NCI-H1092 (cell line): ENCODE measurements around the gene C1orf94.

ENCODE experiments used
- DNase-seq: peaks from one replicate; lab custom pipeline; 2025; lab: John Stamatoyannopoulos, UW

The C1orf94 gene, protein sequence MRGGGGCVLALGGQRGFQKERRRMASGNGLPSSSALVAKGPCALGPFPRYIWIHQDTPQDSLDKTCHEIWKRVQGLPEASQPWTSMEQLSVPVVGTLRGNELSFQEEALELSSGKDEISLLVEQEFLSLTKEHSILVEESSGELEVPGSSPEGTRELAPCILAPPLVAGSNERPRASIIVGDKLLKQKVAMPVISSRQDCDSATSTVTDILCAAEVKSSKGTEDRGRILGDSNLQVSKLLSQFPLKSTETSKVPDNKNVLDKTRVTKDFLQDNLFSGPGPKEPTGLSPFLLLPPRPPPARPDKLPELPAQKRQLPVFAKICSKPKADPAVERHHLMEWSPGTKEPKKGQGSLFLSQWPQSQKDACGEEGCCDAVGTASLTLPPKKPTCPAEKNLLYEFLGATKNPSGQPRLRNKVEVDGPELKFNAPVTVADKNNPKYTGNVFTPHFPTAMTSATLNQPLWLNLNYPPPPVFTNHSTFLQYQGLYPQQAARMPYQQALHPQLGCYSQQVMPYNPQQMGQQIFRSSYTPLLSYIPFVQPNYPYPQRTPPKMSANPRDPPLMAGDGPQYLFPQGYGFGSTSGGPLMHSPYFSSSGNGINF

DNA sequence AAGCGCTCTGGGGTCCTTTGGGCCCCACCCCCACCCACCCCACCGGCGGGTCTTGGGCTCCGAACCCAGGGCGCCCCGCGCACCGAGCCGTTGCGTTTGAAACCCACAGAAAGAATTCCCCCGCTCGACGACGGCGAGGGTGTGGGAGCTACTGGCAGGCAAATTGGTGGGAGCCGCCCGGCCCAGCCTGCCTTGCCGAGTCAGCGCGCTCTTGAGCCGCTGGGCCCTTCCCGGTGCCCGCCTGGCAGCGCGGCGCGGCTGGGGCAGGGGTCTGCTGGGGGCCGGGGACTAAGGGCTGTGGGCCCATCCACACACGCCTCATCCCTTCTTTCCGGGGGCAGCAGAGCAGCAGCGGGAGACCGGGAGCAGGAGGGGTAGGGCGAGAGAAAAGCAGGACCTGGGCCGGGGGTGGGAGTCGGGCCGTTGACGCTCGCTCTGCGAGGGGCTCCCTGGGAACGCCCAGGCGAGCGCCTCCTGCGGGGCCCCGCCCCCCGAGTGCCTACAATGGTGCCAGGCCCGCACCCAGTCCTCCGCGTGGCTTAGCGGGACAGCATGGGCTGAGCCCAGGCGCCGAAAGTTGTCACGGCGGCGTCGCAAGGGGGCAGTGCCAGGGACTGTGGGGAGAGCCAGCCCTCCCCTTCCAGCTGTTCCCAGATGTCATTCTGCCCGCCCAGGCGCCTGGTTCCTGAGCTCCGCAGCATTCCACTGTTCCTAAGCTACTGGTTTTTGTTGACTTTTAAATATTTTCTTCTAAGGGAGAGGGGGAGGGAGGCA is at the start of gene C1orf94:
C1orf94 (plus strand) TSS at position 78 of the 774 bp plus-strand sequence. CDS start 883 bp downstream, outside the sequence.
- no peak for DNase-seq

DNA sequence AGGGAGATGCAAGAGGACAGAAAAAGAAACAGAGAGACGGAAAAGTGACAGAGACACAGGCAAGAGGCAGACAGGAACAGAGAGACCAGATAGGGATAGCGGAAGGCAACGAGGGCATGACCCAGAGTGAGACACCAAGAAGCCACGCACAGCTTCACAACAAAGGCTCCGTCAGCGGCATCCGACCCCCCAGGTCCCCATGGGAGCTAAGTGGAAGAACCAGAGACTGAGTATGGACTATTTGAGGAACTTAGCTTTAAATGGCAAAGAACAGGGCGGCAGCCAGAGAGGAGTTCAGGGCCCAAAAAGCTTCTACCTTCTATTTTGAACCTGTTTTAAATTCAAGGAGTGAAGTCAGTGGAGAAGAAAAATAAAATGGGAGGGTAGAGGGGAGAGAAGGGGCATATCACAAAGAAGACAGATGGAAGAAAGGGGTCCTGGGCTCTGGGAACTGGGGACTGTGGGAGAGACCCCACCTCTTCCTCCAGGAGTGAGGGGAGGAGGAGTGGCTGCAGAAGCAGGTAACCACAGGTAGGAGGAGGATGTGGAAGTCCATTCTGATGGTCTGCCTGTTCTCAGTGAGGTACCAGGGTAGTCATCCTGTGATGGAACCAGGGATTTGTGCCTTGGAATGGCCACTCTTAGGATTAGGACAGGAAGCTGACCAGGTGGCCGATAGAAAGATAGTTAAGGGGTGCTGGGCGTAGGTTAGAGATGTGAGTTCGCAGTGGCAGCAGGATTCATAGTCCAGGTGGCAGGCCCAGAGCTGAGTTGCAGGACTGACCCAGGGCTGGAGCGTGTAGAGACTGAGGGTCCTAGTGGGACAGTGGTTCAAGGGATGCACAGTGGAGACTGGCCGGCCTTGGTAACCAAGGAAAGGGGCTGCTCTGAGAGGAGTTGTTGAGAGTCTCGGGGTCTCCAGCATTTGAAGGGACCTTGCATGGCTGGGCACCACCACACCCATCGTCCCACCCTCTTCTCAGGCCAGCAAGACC is 49.4 kb upstream of the C1orf94 start:
- DNase-seq: no peak

DNA sequence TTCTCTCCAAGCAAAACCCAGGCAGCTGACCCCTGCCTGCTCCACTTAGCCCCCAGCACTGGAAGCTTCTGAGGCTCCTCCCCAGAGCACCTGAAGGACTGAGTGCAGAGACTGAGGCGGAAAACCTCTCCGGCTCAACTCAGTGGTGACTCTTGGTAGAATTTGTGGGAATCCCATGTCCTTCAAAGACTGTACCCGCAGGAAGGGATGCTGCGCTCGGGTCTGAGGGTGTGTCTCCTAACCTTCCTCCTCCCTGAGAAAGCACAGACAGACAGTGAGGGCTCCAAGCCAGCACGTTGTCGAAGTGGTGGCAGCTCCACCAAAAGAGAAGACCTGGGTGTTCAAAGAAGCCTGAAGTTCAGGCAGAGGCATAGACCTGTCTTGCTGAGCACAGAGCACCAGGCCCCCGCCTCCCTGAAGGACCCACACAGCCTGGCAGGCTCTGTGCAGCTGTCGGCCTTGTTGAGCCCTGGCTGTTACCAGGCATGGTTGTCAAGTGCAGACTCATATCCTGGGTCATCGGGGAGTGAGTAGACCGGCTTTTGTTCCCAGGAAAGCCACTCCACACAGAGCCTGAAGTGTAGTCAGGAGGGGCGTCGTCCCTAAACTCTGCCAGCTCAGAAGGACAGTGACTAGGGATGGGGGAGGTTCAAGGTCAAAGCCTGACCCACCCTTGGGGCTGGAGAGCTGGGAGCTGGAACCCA is 48.4 kb upstream of the C1orf94 start:
- DNase-seq: no peak

DNA sequence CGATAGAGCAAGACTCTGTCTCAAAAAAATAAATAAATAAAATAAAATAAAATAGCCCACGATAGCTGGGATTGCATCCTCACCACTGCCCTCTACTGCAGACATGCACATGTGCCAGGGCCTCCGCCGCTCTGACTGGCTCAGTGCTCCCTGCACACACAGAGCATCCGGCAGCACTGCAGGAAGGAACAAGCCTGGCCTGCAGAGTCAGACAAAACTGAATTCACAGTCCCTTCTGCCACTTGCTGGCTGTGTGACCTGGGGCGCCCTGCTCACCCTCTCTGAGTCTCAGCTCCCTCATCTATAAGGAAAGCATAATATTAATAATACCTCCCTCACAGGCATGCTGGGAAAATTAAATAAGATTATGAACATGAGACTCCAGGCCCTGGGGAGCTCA is 47.1 kb upstream of the C1orf94 start:
- DNase-seq: no peak

DNA sequence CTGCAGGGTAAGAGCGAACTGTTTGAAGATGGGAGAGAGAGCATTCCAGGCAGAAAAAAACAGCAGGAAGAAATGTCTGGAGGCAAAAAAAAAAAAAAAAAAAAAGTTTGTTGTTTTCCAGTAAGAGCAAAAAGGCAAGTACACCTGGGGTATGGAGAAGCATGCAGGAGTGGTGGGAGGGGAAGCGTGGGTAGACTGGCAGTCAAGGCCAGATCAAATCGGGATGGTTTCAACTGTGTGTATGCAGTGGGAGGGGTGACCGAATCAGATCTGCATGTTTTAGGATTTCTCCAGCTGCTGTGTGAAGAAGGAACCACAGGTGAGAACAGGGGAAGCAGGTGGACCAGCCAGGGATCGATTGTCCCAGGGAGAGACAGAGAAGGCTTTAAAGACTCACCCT is 46.4 kb upstream of the C1orf94 start:
- no peak for DNase-seq

DNA sequence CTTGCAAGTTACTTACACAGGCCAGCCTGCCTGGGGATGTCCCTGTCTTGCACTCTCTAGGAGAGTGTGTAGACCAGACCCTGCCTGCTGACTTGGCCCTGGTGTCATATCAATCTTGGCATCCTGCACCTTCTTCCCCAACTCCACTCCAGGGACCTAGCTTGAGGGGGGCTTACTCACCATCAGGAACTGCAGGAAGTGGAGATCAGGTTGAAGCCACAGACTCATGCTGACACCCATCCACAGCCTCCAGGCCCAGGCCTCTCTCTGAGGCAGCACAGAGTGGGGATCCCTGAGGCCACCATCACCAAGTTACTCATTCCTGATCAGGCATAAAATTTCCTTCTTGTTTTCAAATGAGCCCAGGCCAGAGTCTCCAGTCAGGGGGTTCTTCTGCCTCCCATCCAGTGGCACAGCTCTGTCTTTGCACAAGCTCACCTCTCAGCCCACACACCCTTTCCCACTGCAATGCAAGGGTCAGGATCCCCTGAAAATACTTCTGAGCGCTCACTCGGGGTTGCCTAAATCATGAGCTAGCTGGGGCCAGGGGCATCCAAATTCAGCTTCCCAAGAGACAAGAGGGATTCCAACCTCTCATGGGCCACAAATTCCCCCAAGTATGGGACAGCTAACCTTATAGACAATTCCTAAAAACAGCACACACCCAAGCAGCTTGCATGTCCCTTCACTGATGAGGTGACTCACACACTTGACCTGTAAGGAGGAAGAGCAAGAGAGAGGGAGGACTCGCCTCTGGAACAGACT is 45.1 kb upstream of the C1orf94 start:
- DNase-seq: no peak

DNA sequence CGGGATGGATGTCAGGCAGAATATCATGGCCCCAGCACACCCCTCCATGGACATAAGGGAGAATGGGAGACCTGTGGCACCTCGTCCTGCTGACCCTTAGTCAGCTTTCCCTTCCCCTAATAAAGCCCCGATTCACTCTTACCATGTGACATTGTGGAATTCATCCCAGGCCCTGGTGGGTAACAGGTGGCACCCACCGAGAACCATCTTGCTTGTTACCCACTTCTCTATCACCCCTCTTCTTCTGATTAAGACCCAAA is 44.6 kb upstream of the C1orf94 start:
- no peak for DNase-seq

DNA sequence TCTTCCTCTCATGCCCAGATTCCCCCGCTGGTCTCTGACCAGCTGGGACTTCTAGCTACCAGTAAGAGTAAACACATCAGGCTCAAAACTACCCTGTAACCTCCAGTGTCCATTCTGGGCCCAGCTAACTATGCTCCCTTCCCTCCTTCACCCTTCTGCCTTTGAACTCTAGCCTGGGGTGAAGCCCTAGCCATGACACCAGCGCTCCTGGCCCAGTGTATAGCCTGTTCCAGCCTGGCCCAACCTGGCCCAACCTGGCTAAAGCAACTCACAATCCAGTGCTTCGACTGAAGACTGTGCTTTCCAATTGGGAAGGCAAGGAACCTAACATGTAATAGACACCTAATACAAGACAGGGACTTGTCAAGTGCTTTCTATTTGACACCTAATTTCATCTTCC is 39.3 kb upstream of the C1orf94 start:
- DNase-seq: no peak

DNA sequence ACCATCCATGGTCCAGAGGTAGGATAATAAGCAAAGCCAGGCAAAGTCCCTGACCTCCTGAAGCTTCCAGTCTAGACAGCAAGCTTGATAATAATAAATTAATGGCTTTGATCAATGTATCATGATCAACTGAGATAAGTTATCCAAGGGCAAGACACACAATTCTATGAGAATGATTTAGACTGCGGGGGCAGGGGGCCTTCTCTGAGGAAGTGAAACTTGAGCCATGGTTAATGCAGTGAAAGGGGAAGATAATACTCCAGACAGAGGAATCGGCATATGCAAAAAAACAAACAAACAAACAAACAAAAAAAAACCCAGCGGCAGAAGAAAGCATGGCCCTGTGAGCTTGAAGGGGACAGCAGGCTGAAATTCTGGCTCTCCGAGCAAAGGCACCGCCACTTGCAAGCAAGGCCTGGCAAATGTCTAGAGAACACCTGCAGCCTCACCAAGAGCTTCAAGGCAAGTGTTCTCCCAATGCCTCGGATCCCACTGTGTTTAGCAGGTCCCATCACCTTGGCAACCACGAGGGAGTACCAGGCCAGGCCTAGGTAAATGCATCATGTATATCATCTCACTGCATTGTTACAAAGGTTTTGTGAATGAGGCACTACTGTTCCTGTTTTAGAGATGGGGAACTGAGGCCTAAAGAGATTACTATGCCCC is 36.6 kb upstream of the C1orf94 start:
- no peak for DNase-seq

DNA sequence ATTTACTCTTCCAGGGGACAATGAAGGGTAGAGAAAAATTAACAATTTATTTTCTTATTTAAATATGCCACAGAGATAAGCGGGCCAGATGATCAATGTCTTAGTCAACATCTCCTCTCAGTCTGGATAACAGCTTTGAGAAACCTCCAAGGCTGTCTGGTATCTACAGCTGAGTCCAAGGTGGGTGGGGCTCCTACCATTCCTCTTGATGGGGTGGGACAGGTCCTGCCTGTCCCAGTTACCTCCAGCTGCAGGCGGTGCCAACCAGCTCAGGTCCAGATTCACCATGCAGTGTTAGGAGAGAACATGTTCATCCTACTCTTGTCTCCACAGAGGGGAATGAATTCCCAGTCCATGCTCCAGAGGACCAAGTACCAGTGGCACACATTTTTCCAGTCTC is 32.7 kb upstream of the C1orf94 start:
- DNase-seq: no peak

DNA sequence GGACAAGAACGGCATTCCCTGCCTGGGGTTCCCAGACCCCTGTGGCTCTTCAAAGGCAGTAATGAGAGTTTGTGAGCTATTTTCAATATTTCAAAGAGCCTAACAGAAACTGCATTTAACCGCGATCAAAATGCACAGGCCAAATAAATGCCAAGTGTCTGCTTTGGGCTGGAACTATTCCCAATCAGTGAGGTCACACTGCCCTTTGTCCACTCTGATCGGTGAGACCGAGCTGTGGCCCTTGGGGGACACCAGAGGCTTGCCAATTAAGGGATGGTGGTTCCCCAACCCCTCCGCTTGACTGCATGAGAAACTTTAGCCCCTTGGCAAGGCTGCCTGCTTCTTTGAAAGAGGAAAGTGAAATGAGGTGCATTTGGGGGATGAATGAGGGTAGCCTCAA is 31.9 kb upstream of the C1orf94 start:
- no peak for DNase-seq

DNA sequence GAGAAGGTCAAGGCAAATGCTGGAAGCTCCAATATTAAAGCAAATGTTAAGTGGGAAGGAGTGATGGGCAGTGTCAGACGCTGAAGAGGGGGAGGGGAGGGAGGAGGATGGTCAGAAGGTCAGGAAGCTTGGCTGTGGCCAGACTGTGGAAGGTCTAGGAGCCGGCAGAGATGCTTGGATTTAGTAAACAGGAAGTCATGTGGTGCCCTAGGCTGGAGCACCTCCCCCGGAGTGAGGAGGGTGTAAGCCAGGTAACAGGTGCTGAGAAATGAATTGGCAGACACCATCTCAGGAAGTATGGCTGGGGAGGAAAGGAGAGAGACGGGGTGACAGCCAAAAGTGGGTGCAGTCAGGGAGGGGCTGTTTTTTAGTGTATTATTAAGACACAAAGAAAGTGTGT is 29.4 kb upstream of the C1orf94 start:
- DNase-seq: no peak

DNA sequence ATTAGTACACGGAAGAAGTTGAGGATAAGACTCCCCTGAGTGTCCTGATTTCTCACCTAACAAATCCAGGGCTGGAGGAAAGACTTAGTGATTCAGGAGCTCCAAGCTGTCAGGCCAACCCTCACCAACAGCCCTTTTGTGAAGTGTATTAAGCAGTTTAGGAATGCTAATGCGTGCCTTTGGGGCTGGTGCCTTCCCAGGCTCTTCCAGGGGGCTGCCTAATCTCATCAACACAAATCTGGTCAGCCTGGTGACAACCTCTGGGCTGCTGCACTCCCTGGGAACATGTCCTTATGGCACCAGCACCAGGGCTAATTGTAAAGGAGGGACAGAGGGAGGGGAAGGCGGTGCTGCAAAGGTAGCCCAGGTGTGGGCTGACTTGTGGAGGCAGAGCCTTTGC is 27.2 kb upstream of the C1orf94 start:
- DNase-seq: no peak

DNA sequence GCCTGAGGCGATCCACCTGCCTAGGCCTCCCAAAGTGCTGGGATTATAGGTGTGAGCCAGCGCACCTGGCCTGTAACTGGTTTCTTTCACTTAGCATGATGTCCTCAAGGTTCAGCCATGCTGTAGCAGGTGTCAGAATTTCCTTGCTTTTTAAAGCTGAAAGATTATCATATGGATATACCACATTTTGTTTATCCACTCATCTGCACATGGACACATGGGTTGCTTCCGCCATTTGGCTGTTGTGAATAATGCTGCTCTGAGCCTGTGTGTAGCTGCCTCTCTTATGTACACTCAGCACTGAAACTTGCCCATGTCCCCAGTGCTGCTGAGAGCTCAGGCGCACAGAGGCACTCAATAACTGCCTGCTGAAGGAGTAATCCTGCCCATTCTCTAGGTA is 23.5 kb upstream of the C1orf94 start:
- no peak for DNase-seq

DNA sequence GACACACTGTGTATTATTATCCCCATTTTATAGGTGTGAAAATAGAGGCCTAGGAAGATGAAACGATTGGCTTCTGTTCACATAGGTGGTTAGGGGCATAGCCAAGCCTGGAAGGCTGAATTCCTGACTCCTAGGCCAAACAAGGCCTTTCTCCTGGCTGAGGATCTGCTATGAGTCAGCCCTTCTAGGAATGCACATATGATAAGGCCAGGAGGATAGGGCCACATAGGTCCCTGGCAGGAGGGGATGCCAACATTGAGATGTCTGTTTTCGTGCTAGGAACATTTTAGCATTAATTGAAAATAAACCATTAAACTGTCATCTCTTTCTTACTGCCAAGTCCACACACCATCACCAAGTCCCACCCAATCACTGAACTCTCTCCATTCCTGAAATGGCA is 20.8 kb upstream of the C1orf94 start:
- no peak for DNase-seq

DNA sequence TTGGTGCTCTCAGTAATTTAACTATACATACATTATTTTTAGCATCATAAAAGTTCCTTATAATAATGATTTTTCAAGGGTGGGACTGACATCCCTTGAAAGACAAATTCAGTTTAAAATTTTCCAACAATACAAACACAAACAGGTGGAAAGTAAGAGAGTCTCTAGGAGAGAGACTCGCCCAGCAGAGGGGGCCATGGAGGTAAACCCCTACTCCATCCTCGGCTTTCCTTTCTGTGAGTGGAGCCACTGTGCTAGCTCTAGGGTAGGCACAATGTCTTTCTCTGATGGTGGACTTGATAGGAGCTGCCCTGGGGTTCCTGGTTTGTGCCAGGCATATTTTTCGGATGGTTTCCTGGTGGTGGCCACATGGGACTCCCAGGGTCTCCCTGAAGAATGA is 20.0 kb upstream of the C1orf94 start:
- no peak for DNase-seq

DNA sequence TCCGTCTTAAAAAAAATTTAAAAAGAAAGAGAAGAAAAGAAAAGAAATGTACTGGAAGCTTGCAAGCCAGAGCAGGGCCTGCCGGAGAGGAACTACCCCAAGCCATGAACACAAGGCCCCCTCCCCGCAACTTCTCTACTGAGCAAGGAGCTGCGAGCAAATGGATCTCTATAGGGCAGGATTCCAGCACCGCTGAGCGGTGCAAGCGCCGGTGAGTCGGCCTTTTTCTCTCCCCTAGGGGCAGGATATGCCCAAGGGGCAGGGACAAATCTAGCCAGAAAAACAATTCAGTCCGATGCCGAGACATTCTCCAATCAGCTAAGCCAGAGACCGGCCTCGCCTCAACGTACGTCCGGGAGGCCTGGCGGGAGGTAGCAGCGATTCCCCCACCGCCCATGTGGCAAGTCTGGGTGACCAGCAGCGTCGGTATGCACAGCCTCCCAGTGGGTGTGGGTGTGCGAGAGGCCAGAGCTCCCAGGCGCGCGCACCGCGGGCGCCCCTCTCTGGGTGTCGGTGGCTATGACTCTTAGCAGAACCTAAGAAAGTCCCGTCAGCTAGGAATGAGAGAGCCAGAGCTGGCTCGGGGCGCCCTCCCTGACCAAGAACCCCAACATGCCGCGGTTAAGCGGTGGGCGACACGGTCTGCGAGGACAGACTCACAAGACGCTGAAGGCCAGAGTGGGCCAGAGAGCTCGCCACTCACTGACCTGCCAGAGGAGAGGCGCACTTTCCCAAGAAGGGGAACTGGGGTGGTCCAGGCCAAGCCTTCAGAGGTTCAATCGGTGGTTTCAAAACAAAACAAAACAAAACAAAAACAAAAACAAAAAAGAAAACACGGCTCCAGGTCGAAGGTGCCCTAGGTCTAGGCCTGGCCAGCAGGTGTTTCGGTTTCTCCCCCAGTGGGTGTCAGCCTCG is 13.6 kb upstream of the C1orf94 start:
- DNase-seq: peak; percentile 87

DNA sequence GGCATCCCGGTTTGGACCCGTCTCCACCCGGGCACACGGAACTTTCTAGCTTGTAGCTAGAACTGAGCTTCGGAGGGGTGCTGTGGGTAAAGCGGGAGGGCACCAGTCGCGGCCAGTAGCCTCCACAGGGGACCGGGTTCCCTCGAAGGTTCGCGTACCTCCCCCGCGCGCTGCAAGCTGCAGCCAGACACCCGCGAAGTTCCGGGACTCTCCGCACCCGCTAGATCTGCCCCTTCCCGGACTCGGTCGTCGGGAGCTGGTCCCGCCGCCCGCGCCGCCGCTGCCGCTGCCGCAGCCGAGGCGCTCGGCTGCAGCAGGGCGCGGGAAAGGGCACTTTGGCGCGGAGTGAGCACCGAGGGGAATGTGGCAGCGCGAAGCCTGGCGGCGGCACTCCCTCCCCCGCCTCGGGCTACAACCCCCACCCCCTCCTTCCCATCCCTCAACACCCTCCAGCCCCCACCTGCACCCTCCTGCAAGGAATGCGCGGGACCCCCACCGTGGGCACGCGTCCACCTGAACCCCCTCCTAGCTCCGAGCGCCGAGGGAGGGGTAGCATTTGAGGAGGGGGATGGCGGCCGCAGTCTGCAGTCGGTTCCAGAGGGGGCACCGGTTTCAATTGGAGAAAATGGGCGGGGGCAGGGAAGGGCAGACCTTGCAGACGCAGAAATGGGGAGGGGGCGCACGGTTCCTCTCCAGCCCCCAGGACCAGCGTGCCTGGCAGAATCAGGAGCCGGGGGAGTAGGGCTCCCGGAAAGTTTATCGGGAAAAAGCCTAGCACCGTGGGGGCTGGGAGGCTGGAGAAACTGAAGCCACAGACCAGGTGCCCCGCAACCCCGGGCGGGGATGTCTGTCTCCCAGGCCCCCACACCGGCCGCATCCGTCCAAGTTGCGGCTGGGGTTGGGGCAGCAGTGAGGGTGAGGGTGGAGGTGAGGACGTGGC is 12.6 kb upstream of the C1orf94 start:
- DNase-seq: peak; percentile 28
